A673 (cell line): ENCODE measurements around the gene HYOU1. TPM values are rescaled to one million over a fixed set of nuclear protein-coding genes. Genes with fewer than 3 reads are reported as not detected.
A peak's percentile ranks its signal among the peaks of the same experiment; 100 is the strongest.

Experiments
- BruUV-seq: library from RNA; stranded (reverse); fragments of 400-500 nt; replicated peaks from 2 replicates; lab custom pipeline; 2021; lab: Mats Ljungman, UMichigan
- CTCF ChIA-PET: fragments of 300-600 bp; sonication (Branson Sonifier 250); formaldehyde crosslinking; loops from one replicate; lab custom pipeline; 2022; ENCODE audit warnings: antibody characterized with exemption; lab: Charles Lee
- POLR2A ChIA-PET: fragments of 300-600 bp; sonication (Branson Sonifier 250); formaldehyde crosslinking; loops from one replicate; lab custom pipeline; 2022; ENCODE audit warnings: antibody characterized with exemption; ENCODE audit not compliant: low non-redundant PET; lab: Charles Lee
- DNase-seq: peaks from one replicate; pipeline ENCODE4 v3.0.0-alpha.2; 2015; ENCODE audit warnings: low spot score
- H3K27ac ChIP-seq: fragments of 200-600 bp; sonication (generic); 2 replicates; pipeline ENCODE4 v1.5.1; 2016; ENCODE audit warnings: mixed run types, low read depth, mild to moderate bottlenecking, mixed read lengths, antibody characterized with exemption, low read length; ENCODE audit not compliant: poor library complexity, severe bottlenecking
- H3K27me3 ChIP-seq: fragments of 200-600 bp; sonication (generic); replicated peaks from 2 replicates; pipeline ENCODE4 v1.6.1; 2017; ENCODE audit warnings: mixed run types, low read depth, mild to moderate bottlenecking, mixed read lengths, antibody characterized with exemption, low read length; ENCODE audit not compliant: insufficient read depth, poor library complexity
- H3K36me3 ChIP-seq: fragments of 200-600 bp; sonication (generic); 2 replicates; pipeline ENCODE4 v1.6.1; 2016; ENCODE audit warnings: mixed run types, mild to moderate bottlenecking, mixed read lengths, antibody characterized with exemption, low read length; ENCODE audit not compliant: insufficient read depth, poor library complexity, severe bottlenecking
- H3K4me1 ChIP-seq: fragments of 200-600 bp; sonication (generic); 2 replicates; pipeline ENCODE4 v1.6.1; 2017; ENCODE audit warnings: mixed run types, mild to moderate bottlenecking, mixed read lengths, antibody characterized with exemption, low read length; ENCODE audit not compliant: insufficient read depth, poor library complexity, severe bottlenecking
- H3K4me3 ChIP-seq: fragments of 200-600 bp; sonication (generic); 2 replicates; pipeline ENCODE4 v1.5.1; 2016; ENCODE audit warnings: low read depth, mixed run types, mild to moderate bottlenecking, mixed read lengths, low read length; ENCODE audit not compliant: poor library complexity, severe bottlenecking
- H3K9me3 ChIP-seq: fragments of 200-600 bp; sonication (generic); 2 replicates; pipeline ENCODE4 v1.6.1; 2016; ENCODE audit warnings: mixed run types, low read depth, mild to moderate bottlenecking, mixed read lengths, antibody characterized with exemption, low read length; ENCODE audit not compliant: poor library complexity, severe bottlenecking
- EZH2 ChIP-seq: fragments of 200-600 bp; sonication (generic); IDR thresholded peaks from 2 replicates; pipeline ENCODE4 v1.6.1; 2017; ENCODE audit warnings: borderline replicate concordance, low read depth, mild to moderate bottlenecking, mixed read lengths, antibody characterized with exemption, low read length; ENCODE audit not compliant: poor library complexity, severe bottlenecking
- intact Hi-C: fragments of 100-400 bp; cut with micrococcal nuclease; formaldehyde crosslinking; loops from one replicate; pipeline ENCODE4 v1.10.0; 2022; ENCODE audit not compliant: unreplicated experiment
- total RNA-seq: library from RNA; stranded (reverse); gene quantifications from 2 replicates; pipeline ENCODE4 v1.2.3, GENCODE V29; 2021
- TF ChIP-seq, protein P1 (sequence below): fragments of 300-800, 200-600 bp; sonication (generic); conservative IDR thresholded peaks from 2 replicates; pipeline ENCODE4 v1.5.1; 2017; ENCODE audit warnings: low read depth, mild to moderate bottlenecking, antibody characterized with exemption, low read length, moderate library complexity, mixed read lengths

Gene HYOU1
- total RNA-seq, 1 experiment from 2014 or later: 315 TPM

DNA sequence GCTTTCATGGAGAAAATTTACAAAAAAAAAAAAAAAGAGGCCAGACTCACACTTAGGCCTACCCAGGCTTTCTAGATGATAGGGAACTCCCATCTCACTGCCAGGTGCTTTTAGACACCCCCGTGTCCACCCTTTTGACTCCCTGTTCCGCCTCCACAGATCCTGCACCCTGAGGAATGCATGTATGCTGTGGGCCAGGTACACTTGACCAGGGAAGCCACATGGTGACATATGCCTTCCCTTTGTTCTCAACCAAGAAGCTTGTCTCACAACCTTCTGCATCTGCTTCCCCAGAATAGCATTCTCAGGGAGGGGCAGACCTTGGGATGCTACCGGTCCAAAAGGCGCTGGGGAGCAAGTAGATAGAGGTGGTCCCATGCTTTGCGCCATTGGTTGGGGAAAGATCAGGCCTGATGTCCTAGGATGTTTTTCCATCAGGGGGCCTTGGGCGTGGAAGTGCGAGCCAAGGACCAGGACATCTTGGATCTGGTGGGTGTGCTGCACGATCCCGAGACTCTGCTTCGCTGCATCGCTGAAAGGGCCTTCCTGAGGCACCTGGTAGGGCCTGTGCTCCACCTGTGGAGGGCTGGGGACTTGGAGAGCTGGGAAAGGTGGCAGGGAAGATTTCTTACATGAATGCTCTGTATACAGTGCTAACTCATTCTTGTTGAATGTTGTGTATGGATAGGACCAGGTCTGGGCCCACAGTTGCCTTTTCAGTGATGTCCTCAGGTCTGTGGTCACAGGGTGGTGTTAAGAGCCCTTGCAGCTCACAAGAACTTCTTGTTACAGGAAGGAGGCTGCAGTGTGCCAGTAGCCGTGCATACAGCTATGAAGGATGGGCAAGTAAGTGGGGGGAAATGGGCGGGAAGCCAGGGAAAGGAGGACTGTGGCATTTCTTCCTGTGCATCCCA lies 35.2 kb upstream of the HYOU1 start:
- Histone ChIP-seq H3K4me3 (peak overlapping the region; percentile 92), H3K9me3 (no peaks in the 10 kb centered on the region), H3K27ac (peak overlapping the region; percentile 95), H3K4me1 (peaks cover 29% of the 10 kb centered on the region), H3K36me3 (peaks cover 51% of the 10 kb centered on the region), H3K27me3 (no peaks in the 10 kb centered on the region)
- no TSS peak for BruUV-seq
- peak; percentile 30 for DNase-seq
- ChIA-PET POLR2A (interaction anchor here (0.6 kb wide), 1 partner anchor 75 kb away, joined by 3 read pairs; no protein-coding TSS in a partner anchor), CTCF (no interaction called here)
- intact Hi-C loops: no loop called here
- no peak for TF ChIP-seq EZH2
- TF ChIP-seq, protein P1, sequence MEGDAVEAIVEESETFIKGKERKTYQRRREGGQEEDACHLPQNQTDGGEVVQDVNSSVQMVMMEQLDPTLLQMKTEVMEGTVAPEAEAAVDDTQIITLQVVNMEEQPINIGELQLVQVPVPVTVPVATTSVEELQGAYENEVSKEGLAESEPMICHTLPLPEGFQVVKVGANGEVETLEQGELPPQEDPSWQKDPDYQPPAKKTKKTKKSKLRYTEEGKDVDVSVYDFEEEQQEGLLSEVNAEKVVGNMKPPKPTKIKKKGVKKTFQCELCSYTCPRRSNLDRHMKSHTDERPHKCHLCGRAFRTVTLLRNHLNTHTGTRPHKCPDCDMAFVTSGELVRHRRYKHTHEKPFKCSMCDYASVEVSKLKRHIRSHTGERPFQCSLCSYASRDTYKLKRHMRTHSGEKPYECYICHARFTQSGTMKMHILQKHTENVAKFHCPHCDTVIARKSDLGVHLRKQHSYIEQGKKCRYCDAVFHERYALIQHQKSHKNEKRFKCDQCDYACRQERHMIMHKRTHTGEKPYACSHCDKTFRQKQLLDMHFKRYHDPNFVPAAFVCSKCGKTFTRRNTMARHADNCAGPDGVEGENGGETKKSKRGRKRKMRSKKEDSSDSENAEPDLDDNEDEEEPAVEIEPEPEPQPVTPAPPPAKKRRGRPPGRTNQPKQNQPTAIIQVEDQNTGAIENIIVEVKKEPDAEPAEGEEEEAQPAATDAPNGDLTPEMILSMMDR: no peak

GRCh38 chr11:119091178-119091577 lies 34.2 kb upstream of the HYOU1 start:
- DNase-seq: no peak
- Histone ChIP-seq H3K9me3 (no peaks in the 10 kb centered on the region), H3K4me1 (peaks cover 28% of the 10 kb centered on the region), H3K27me3 (no peaks in the 10 kb centered on the region), H3K4me3 (peak overlapping the region; percentile 5), H3K27ac (peak overlapping the region; percentile 17), H3K36me3 (peaks cover 41% of the 10 kb centered on the region)
- CTCF ChIA-PET: no interaction called here
- POLR2A ChIA-PET: no interaction called here
- intact Hi-C loops: no loop called here
- no TSS peak for BruUV-seq
- TF ChIP-seq EZH2: no peak
- TF ChIP-seq, protein P1: no peak

DNA sequence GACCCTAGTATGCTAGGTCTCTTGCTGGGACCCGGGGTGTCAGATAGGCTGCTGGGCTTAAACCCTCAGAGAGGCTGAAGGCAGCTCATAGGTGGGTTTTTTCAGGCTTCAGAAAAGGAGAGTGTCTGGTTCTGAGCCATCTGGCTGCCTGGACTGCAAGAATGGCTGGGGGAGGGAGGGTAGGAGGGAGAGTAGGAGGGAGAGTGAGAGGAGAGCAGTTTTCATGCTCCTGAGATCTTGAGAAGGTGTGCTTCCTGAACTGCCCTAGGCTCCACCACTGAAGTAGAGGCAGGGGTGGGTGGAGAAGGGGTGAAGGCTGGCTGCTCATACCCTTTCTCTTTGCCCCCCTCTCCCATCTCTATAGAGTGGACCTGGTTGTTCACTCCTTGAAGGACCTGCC lies 32.3 kb upstream of the HYOU1 start:
- peaks cover 31% of the 10 kb centered on the region for H3K4me1 ChIP-seq
- H3K4me3 ChIP-seq: no peak overlapping the region
- ChIA-PET POLR2A (interaction anchor here (0.5 kb wide), 1 partner anchor 29 kb away, joined by 6 read pairs; no protein-coding TSS in a partner anchor), CTCF (no interaction called here)
- TF ChIP-seq, protein P1: no peak
- TF ChIP-seq EZH2: no peak
- H3K27ac ChIP-seq: no peak overlapping the region
- intact Hi-C loops: no loop called here
- no peaks in the 10 kb centered on the region for H3K9me3 ChIP-seq
- no peaks in the 10 kb centered on the region for H3K27me3 ChIP-seq
- H3K36me3 ChIP-seq: peaks cover 38% of the 10 kb centered on the region
- BruUV-seq: no TSS peak
- DNase-seq: no peak
